HG02798 (cell line): ENCODE data around the gene ZNF816.
A peak's percentile ranks its signal among the peaks of the same experiment; 100 is the strongest.
"Not testable (repeated sequence)": the region's sequence is repeated elsewhere in the genome, so short reads cannot be mapped to it uniquely, and the experiment has no call there.

Experiments used
- ATAC-seq: cut with Tn5 transposase; IDR thresholded peaks from one replicate; pipeline ENCODE4 v1.9.1; 2021; ENCODE audit warnings: mild to moderate bottlenecking; ENCODE audit not compliant: unreplicated experiment, poor library complexity

Gene ZNF816

GRCh38 chr19:52936954-52937325 lies 25.7 kb downstream of the ZNF816 start:
- ATAC-seq, result no peak

- ATAC-seq, result no peak
Measured at GRCh38 chr19:52936151-52936953, 26.3 kb downstream of the ZNF816 start.

GRCh38 chr19:52935434-52935833 lies 27.2 kb downstream of the ZNF816 start:
- no peak for ATAC-seq

- ATAC-seq, result not testable (repeated sequence)
Measured at GRCh38 chr19:52924641-52925040, 38.0 kb downstream of the ZNF816 start.

- ATAC-seq, result peak; percentile 16
Measured at GRCh38 chr19:52923778-52924593, 38.7 kb downstream of the ZNF816 start.

- peak; percentile 97 for ATAC-seq
Measured at GRCh38 chr19:52922841-52923777, 39.6 kb downstream of the ZNF816 start, which contains the start of gene ZNF888. TSS of gene ZNF888 (minus strand) at chr19:52923428. CDS start at chr19:52917873, 5,555 bp downstream.

GRCh38 chr19:52917531-52917930 lies 45.1 kb downstream of the ZNF816 start:
- ATAC-seq, result no peak

- no peak for ATAC-seq
Measured at GRCh38 chr19:52910648-52911047, 52.0 kb downstream of the ZNF816 start.

GRCh38 chr19:52904052-52904780 lies 58.5 kb downstream of the ZNF816 start:
- ATAC-seq, result not testable (repeated sequence)

GRCh38 chr19:52901842-52902241 lies 60.8 kb downstream of the ZNF816 start:
- ATAC-seq, result no peak
